NCI-H2107 treated with DMSO at 0.1 percent for 48 hours (cell line): ENCODE measurements around the gene PIEZO1.
A peak's percentile ranks its signal among the peaks of the same experiment; 100 is the strongest.

ENCODE experiments used
- DNase-seq: peaks from one replicate; lab custom pipeline; 2025; ENCODE audit not compliant: unreplicated experiment; lab: John Stamatoyannopoulos, UW

The PIEZO1 gene

DNA sequence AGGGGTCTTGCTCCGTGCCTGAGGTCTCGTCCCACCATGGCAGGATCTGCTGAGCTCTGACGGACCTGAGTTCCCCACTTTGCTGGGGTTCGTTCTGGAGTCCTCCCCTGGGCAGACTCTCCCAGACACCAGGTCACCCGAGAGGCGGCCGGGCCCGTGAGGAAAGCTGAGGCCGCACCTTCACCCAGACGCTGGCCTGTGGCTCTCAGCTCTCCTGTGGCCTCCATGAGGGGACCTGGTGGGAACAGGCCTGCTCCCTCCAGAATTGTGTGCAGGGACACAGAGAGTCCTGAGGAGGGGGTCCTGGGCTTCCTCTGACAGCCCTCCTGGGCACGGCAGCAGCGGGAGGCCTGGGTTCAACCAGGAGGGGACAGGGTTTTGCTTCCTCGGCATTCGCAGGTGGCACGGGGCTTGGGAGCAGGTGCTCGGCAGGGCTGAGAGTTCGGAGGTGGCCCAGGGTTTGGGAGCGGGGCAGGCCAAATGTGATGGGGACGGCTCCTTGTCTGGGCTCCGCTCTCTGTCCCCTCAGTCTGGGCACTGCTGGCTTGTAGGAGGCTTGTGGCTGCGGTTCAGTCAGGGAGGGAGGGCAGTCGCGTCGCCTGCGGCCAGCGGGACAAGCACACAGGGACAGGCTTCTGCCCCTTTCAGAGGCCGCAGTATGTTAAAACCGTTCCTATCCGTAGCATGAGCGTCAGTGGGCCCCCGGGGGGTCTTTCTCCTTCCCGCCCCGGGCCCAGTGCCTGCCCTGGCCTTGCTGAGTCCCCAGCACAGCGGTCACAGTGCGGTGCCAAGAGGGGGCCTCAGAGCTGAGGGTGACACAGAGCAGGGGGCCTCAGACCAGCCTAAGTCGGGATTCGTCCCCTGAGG is 90.6 kb downstream of the PIEZO1 start:
- DNase-seq = no peak

DNA sequence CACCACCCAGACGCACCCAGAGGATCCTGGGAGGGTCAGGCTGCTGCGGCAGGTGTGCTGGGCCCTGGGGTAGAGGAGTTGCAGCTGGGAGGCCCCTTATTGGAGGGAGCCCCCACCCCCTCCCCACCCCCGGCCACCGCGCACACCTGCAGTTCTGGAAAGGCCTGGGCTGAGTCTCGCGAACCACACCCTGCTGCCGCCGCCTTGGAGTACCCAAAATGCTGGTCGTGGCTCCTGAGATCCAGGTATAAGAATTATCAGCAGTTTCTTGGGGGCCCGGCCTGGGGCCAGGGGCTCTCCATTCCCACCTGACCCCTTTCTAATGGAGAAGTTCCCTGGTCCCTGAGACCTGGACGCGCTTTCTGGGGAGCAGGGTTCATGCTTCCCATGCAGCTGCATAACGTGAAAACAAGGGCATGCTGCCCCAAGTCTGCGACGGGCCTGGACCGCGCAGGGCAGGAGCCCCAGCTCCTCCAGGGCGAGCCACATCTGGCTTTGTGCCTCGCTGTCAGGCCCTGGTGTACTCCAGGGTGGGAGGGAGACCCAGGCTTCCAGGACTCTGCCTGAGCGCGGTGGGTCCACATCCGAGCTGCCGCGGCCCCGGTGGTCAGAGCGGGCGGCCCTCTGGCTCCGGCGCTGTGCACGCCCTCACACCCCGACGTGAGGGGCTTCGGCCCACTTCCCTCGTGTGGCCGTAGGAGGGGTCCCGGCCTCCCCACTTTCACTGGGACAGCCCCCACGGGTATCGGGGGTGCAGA is 91.4 kb downstream of the PIEZO1 start:
- DNase-seq = no peak

DNA sequence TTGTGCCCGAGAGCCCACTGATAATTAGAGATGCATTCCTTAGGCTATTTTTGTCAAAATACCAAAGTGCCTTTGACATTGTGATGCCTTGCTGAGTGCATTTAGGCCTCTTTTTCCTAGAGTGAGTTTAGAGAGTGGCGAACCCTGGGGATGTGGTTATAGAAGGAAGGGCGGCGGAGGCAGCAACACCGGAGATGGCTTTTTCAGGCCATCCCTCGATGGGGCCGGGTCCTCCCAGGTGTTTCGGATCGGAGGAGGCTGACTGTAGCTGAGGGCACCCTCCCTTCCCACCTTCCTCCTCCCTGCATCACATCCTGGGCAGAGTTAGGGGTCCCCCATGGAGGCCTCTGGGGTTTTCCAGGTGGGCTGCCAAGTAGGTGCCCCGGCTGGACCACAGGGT is 92.2 kb downstream of the PIEZO1 start:
- no peak for DNase-seq

DNA sequence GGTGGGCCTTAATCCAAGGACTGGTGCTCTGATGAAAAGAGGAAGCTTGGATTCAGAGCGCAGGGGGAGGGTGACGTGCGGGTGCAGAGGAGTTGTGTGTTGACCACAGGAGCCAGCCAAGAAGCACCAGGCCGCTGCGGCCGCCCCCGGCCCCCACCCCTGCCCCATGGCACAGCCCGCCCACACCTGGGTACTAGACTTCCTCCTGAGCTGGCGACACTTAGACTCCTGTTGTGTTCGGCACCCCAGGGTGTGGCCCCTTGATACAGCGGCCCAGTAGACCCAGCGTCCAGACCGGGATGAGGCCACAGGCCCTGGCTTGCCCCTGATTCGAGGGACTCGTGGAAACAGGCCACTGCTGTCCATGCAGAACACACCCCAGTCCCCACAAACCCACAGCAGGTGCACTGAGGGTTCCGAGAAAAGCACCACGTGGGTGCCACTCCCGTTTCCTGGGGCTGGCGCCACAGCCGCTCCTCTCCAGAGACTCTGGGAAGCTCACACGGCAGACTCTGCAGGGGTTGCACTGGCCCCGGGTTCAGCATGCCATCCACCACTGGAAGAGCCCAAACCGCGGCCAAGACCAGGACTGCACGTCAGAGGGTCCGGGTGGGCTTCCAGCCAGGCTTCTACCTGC is 93.0 kb downstream of the PIEZO1 start:
- DNase-seq = no peak

DNA sequence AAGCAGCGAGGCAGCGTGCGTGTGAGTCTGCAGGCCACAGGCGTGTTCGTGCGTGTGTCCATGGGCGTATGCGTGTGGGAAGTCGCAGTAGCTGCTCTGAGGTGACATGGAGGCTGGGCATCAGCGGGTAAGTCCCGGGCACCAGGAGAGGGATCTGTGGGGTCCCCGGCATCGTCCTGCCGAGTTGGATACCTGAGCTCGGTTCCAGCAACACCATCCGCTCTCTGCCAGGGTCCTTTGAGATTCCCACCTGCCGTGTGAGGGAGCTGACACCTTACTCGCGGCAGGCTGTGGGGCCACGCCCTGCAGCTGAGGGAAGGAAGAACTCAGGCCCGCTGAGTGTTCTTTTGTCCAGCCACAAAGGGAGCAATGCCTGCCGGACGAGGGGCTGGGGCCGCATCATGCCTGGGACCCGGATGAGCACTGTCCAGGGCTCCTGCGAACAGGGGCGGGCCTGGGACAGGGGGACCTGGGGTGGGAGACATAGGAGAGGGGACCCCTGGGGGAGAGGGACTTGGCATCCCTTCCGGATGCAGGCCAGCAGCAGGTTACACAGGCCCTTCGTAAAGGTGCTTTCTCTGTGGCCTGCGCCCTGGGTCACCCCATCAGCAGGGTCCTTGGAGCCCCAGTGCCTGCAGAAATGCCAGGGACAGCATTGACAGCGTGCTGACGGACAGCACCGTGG is 93.7 kb downstream of the PIEZO1 start:
- DNase-seq = no peak

DNA sequence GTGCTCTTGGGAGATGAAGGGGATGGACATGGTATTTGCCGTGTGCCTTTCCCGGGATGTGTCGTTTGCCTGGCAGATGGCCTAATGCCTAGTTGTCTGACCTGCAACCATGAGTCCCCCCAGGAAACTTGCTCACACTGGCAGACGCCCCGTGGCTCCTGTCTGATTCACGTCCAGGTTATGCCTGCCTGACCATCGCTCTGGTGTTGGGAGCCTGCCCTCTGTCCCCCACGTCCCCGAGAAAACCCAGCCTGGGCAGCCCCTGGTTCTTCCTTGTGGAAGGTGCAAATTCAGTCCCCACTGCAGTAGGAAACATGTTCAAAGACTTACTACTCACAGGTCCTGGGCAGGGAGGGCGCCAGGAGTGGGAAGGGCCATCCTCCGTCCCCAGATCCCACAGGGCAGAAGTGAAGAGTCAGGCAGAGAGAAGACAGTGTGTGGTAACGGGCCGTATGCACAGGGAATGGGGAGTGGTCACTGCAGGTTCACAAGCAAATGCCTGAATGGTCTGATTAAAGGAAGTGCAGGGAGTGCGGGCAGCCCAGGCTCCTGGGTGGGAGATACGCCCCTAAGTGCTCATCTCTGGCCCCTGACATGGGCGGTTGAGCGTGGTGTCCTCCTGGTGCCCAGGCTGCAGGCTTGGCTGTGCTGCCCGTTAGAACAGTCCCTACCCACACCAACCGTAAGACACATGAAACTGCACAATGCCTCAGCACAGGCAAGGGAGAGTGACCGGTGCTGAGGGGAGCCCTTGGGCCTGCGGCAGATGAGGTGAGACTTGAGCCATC is 94.5 kb downstream of the PIEZO1 start:
- DNase-seq = no peak

DNA sequence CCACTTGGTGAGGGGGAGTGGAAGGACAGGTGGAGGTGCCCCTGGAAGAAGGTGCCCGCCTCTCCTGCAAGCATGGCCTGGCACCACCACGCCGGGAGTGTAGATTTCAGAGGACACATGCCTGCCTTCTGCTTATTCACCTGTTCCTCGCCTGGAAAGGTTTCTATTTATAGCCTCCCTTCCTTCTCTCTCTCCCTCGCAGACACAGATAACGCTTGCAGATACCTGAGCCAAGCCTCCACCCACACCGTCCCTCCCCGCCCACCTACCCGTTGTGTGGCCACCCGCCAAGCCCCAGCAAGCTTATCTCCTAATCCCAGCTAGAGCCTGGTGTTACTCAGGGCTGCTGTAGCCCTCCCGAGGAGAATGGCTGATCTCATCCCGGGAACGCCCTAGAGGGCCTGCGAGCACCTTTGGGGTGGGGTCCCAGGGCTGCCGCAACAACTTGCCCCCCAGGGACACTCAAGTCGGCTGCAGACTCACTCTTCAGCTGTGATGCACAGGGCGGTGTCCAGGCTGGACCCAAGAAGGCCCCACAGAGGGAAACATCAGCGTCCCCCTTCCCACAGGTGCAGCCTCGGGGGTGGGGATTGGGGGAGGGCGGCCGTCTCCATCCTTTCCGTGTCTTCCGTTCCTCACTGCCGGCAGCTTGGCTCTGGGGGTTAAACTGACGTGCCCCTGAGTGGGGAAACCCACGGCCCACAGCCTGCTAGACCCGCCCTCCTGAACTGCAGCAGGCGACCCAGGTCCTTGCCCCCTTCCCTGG is 96.8 kb downstream of the PIEZO1 start:
- DNase-seq = peak; percentile 91

DNA sequence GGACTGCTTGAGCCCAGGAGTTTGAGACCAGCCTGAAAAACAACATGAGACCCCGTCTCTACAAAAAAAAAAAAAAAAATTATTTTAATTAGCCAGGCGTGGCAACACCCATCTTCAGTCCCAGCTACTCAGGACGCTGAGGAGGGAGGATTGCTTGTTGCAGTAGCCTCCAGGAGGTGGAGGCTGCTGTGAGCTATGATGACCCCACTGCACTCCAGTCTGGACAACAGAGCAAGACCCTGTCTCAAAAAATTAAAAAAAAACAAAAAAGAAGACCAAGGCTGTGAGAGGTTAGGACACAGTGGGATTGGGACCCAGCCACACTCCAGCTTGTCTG is 97.4 kb downstream of the PIEZO1 start:
- DNase-seq = no peak

DNA sequence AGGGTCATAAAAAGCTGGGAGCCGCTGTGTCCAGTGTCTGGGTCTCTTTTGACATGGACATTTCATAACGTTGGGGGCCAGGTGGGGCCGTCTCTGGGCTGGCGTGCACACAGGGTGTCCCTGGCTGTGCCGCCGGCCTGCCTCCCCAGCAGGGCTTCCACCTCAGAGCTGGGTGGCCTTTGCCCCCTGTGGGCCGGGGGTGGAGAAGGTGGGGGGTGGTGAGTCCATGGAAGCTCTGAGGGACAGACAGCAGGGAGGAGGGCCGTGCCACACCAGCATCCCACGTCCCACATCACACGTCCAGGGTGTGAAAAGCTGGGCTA is 97.8 kb downstream of the PIEZO1 start:
- no peak for DNase-seq

DNA sequence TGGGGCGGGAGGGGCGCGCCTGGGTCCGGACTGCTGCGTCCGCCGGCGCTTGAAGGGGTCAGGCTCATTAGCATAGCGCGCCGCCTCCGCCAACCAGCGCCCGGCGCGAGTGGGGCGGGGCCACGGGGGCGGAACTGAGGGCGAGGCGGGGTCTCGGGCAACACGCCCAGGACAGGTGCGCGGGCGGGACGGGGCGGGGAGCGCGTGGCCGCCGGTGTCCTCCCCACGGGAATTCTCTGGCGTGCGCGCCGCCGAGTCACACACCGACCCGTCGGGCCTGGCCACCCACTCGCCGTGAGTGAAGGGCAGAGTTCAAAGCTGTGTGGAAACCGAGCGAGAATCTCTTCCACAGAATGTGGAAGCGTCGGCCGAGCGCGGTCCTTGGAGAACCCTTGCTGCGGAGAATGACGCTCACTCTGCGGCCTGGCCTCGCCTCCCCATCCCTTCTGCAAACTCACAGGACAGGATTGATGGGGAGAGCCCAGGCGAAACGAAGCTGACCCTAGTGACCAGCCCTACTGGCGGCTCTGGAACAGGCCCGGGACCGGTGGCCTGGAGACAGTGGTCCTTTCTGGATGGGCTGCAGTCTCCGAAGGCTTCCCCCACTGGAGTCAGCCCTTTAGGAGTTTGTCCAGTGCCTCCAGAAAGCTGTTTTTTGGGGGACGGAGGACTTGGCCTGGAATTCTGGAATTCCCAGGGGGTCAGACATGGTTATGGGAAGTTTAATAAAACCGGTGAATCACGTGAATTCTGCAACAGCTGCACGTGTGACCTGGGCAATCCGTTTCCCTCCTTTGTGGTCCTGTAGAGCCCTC is 98.4 kb downstream of the PIEZO1 start, which contains the start of gene SNAI3:
Gene SNAI3, minus strand, starts transcription at position 69 of the 815 bp plus-strand sequence. CDS start 101 bp downstream, outside the sequence.
- DNase-seq = peak; percentile 46

DNA sequence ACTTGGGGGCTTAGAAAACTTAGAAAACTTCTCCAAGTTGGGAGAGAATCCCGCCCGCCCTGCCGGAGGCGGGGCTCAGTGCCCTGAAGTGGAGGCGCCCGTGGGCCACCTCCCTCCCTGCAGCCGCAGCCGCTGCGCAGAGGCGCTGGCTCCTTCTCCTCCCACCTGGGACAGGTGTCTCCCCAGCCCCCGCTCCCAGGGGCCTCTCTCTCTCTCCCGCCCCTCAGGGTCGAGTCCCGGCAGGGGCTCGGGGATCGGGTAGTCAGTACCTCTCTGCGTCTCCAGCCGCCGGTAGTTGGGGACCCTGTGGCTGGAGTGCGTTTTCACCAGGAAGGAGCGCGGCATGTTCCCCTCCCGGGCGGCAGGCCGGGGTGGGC is 99.0 kb downstream of the PIEZO1 start:
- DNase-seq = no peak

DNA sequence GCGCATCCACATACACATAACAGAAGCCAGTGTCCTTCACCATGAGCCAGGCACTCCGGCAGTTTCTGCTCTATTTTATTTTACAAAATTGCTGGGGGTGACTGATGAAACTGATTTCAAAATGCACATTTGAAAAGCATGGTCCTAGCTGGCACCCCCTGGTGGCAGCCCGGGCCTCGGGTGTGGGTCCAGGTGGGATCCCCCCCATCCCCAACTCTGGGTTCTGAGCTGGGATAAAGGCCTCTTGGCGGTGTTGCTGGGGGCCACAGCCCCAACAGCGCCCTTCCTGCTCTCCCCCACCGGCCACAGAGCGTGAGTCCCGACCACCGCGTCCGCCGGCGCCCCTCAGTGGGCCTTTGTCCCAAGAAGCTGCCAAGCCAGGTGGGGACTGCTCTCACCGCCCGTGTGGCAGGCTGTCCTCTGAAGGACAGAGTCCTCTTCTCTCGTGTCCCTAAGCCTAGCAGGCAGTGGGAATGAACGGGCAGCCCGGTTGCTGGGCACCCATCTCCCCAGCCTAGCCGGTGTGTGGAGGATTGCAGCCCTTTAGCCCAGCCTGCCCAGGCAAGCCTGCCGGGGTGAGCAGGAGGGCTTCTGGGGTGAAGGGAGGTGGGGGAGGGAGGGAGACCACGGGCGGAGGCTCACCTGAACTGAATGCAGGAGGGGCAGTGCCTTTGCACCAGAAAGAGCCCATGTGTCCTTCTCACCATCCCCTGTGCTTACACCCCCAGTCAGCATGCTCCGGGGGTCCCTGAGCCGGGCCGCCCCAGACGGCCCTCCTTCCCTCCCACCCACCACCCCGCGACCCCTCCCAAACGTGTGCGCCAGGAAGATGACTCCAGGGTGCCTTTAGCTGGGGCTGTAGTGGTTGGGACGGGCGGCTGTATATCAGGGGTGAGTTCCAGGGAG is 99.6 kb downstream of the PIEZO1 start:
- DNase-seq = no peak

DNA sequence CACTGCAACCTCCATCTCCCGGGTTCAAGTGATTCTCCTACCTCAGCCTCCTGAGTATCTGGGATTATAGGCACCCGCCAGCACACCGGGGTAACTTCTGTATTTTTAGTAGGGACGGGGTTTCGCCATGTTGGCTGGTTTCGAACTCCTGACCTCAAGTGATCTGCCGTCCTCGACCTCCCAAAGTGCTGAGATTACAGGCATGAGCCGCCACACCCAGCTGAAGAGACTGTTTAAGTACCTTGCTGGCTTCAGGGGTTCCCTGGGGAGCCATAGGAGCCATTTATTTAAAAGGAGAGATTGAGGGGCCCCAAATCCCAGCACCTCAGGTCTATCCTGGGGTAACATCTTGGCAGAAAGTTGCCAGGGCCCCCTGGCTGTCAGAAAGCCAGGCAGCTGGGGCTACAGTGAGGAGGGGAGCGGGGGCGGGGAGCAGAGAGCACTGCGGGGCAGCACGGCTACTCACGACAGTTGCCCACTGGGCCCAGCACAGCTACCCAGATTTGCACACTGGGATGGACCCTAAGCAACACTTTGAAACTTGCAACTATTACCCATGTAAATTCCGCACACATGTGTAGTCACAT is 100.4 kb downstream of the PIEZO1 start:
- no peak for DNase-seq

DNA sequence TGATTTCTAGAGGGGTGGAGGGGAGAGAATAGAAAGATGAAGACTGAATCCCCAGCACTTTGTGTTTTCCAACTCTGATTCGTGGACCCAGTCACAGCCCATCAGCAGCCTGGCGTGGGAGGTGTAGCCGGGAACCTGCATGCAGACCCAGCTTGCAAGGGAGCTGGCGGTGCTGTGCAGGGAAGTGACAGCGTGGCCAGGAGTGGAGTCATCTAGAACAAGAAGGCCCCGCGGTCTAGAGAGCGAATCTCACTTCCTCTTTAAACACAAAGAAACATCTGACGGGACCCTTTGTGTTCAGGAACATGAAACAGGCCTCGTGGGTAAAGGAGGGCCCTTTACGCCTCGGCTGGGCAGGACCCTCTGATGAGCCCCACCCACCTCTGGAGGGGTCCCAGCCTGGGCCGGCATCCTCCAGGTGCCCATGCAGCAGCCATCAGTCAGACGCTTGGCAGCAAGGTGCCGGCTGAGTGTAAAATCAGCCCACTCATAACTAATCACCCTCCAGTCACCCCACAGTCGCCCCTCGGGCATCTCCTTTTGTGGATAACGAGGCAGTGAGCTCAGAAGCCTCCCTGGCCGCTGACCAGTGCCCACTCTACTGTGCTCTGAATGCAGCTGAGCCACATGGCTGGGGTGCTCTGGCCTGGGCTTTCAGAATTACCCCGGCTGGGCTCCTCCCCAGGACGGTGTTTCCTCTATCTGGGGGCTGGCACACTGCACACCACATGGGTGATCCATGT is 103.1 kb downstream of the PIEZO1 start:
- no peak for DNase-seq

DNA sequence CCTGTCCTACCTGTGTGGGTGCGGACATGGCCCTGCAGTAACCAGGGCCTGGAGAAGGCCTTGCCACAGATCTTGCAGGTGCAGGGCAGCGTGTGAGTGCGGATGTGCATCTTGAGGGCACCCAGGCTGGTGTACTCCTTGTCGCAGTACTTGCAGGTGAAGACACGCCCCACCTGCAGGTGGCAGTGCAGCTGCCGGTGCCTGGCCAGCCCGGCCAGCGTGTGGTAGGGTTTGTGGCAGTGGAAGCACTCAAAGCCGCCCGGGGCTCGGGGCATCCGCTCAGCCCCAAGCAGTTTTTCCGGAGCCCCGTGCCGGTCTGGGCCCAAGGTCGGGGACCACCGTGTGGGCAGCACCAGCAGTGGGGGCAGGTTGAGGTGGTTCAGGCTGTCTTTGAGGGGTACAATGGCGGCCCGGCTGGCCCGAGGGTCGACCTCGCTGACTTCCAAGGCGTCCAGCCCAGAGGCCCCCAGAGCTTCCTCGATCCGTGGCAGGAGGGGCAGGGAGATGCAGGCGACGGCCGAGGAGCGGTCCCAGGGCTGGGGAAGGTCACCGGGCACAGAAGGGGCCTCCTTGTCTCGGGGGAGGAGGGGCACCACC is 103.8 kb downstream of the PIEZO1 start:
- no peak for DNase-seq

DNA sequence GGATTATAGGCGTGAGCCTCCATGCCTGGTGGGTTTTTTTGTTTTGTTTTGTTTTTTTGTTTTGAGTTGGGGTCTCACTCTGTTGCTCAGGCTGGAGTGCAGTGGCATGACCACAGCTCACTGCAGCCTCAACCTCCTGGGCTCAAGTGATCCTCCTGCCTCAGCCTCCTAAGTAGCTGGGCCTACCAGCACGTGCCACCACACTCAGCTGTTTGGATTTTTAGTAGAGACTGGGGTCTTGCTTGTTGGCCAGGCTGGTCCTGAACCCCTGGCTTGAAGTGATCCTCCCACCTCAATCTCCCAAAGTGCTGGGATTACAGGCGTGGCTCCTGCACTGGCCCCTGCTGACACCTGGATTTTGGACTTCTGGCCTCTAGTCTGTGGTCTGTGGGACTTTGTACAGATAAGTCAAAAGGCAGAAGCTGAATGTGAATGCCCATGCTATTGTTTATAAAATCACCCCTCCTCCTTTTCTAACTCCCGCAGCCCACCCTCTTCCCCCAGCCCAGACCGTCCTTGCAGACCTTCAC is 104.4 kb downstream of the PIEZO1 start:
- DNase-seq = no peak
